T-helper 1 cell treated with Interleukin-12 subunit alpha and Interleukin-12 subunit beta and Interleukin-4 antibody, amounts not matched to agents 30 μg/mL and 1 μg/mL, for 36 hours (primary cell): ENCODE measurements around the gene ICAM5.
A peak's percentile ranks its signal among the peaks of the same experiment; 100 is the strongest.
"Not testable (repeated sequence)": the region's sequence is repeated elsewhere in the genome, so short reads cannot be mapped to it uniquely, and the experiment has no call there.

Source experiments
- H3K27ac Mint-ChIP-seq: one replicate; pipeline ENCODE4 v1.8.0; 2021; ENCODE audit warnings: mild to moderate bottlenecking, mixed read lengths
- H3K27me3 Mint-ChIP-seq: one replicate; pipeline ENCODE4 v1.8.0; 2021; ENCODE audit warnings: low read depth, mixed read lengths
- H3K36me3 Mint-ChIP-seq: one replicate; pipeline ENCODE4 v1.8.0; 2021; ENCODE audit warnings: low read depth, mixed read lengths
- H3K4me1 Mint-ChIP-seq: one replicate; pipeline ENCODE4 v1.8.0; 2021; ENCODE audit warnings: low read depth, mixed read lengths
- H3K4me3 Mint-ChIP-seq: one replicate; pipeline ENCODE4 v1.8.0; 2021; ENCODE audit warnings: mild to moderate bottlenecking, moderate library complexity, mixed read lengths
- H3K9me3 Mint-ChIP-seq: one replicate; pipeline ENCODE4 v1.8.0; 2021; ENCODE audit warnings: mixed read lengths

ICAM5 gene, protein sequence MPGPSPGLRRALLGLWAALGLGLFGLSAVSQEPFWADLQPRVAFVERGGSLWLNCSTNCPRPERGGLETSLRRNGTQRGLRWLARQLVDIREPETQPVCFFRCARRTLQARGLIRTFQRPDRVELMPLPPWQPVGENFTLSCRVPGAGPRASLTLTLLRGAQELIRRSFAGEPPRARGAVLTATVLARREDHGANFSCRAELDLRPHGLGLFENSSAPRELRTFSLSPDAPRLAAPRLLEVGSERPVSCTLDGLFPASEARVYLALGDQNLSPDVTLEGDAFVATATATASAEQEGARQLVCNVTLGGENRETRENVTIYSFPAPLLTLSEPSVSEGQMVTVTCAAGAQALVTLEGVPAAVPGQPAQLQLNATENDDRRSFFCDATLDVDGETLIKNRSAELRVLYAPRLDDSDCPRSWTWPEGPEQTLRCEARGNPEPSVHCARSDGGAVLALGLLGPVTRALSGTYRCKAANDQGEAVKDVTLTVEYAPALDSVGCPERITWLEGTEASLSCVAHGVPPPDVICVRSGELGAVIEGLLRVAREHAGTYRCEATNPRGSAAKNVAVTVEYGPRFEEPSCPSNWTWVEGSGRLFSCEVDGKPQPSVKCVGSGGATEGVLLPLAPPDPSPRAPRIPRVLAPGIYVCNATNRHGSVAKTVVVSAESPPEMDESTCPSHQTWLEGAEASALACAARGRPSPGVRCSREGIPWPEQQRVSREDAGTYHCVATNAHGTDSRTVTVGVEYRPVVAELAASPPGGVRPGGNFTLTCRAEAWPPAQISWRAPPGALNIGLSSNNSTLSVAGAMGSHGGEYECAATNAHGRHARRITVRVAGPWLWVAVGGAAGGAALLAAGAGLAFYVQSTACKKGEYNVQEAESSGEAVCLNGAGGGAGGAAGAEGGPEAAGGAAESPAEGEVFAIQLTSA

GRCh38 chr19:10289836-10290356, at the start of gene ICAM5:
Gene ICAM5 (plus strand): TSS chr19:10289952. CDS start chr19:10290044, 92 bp downstream.
- peaks cover 71% of the 10 kb centered on the region for H3K27me3 Mint-ChIP-seq
- H3K4me3 Mint-ChIP-seq, result peak within 1 kb of the TSS; percentile 81
- peak within 1 kb of the TSS; percentile 84 for H3K27ac Mint-ChIP-seq
- peaks cover 16% of the 10 kb centered on the region for H3K36me3 Mint-ChIP-seq
- no peaks in the 10 kb centered on the region for H3K9me3 Mint-ChIP-seq
- peaks cover 54% of the 10 kb centered on the region for H3K4me1 Mint-ChIP-seq

DNA sequence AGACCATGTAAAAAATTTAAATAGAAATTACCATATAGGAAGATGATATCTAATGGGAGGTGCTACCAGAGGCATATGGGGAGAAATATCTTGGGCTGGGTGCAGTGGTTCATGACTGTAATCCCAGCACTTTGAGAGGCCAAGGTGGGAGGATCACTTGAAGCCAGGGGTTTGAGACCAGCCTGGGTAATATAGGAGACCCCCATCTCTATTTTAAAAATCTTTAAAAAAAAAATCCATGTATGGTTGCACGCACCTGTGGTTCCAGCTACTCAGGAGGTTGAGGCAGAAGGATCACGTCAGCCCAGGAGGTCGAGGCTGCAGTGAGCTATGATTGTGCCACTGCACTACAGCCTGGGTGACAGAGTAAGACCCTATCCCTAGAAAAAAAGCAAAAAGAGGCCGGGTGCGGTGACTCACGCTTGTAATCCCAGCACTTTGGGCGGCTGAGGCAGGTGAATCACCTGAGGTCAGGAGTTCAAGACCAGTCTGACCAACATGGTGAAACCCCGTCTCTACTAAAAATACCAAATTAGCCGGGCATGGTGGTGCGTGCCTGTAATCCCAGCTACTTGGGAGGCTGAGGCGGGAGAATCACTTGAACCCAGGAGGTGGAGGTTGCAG, 47.8 kb upstream of the ICAM5 start:
- not testable (repeated sequence) for H3K27me3 Mint-ChIP-seq, H3K4me3 Mint-ChIP-seq, H3K9me3 Mint-ChIP-seq, H3K36me3 Mint-ChIP-seq, H3K4me1 Mint-ChIP-seq, H3K27ac Mint-ChIP-seq

DNA sequence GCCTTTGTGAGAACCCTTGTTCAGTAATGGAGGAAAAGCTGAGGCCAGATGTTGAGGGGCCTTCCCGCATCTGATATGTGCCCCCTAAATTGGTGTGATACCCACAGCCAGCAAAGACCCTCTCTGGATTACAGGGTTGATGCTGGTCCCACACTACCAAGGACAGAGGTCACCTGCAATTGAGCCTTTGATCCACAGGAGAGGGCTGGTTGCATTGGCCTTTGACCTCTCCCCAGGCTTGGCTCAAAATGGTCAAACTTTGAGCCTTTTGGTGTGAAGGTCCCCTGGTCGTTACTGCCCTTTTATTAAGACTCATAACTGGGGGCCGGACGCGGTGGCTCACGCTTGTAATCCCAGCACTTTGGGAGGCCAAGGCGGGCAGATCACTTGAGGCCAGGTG, 46.1 kb upstream of the ICAM5 start:
- Mint-ChIP-seq H3K27ac (no peak overlapping the region), H3K36me3 (no peaks in the 10 kb centered on the region), H3K27me3 (no peaks in the 10 kb centered on the region), H3K4me3 (no peak overlapping the region), H3K4me1 (no peaks in the 10 kb centered on the region), H3K9me3 (no peaks in the 10 kb centered on the region)

- no peak overlapping the region for H3K4me3 Mint-ChIP-seq
- H3K27me3 Mint-ChIP-seq, result no peaks in the 10 kb centered on the region
- H3K36me3 Mint-ChIP-seq, result no peaks in the 10 kb centered on the region
- H3K27ac Mint-ChIP-seq, result no peak overlapping the region
- H3K9me3 Mint-ChIP-seq, result no peaks in the 10 kb centered on the region
- peaks cover 3% of the 10 kb centered on the region for H3K4me1 Mint-ChIP-seq
These were observed 44.4 kb upstream of the ICAM5 start for GRCh38 chr19:10245189-10245939.

GRCh38 chr19:10246511-10246910, 43.2 kb upstream of the ICAM5 start:
- Mint-ChIP-seq H3K36me3 (no peaks in the 10 kb centered on the region), H3K27me3 (no peaks in the 10 kb centered on the region), H3K4me1 (peaks cover 5% of the 10 kb centered on the region), H3K27ac (no peak overlapping the region), H3K4me3 (no peak overlapping the region), H3K9me3 (no peaks in the 10 kb centered on the region)

GRCh38 chr19:10251792-10252694, 37.7 kb upstream of the ICAM5 start, which contains the start of gene MRPL4:
Gene MRPL4 (plus strand): TSS chr19:10252214. CDS start chr19:10252254, 40 bp downstream.
- Mint-ChIP-seq H3K36me3 (peaks cover 17% of the 10 kb centered on the region), H3K27ac (peak within 1 kb of the TSS; percentile 98), H3K4me1 (peaks cover 14% of the 10 kb centered on the region), H3K9me3 (no peaks in the 10 kb centered on the region), H3K27me3 (no peaks in the 10 kb centered on the region), H3K4me3 (peak within 1 kb of the TSS; percentile 98)

DNA sequence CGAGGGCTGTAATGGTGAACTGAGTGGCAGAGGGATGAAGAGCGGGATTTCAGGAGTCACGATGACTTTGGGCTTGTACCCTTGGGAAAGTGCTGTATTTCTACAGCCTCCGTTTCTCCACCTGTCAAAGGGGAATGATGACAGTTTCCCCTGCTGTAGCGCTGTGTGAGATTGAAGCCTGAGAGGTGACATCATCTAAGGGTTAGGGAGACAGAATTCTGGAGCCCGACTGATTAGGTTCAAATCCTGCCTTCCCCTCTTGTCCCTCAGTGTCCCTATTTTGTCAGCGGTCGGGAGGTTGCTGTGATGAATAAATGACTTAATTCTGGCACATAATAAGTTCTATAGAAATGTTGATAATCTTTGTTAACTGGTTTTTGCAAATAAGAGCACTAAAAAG, 37.0 kb upstream of the ICAM5 start:
- Mint-ChIP-seq H3K27me3 (no peaks in the 10 kb centered on the region), H3K9me3 (no peaks in the 10 kb centered on the region), H3K36me3 (peaks cover 24% of the 10 kb centered on the region), H3K4me1 (peaks cover 14% of the 10 kb centered on the region), H3K27ac (peak overlapping the region; percentile 98), H3K4me3 (peak overlapping the region; percentile 98)

DNA sequence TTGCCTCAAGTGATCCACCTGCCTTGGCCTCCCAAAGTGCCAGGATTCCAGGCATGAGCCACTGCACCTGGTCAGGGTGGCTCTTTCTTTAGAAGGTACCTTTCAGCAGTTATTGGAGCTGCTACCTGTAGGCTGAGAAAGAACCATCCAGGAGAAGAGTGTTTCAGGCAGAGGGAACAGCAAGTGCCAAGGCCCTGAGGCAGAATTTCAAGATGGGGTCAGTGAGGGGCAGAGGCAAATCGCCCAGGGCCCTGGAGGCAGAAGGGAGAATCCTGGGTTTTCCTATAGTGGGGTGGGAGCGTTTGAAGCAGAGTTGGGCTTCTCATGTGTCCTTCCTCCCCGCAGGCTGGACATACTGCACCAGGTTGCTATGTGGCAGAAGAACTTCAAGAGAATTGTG, 35.5 kb upstream of the ICAM5 start:
- H3K27ac Mint-ChIP-seq, result no peak overlapping the region
- peaks cover 19% of the 10 kb centered on the region for H3K4me1 Mint-ChIP-seq

GRCh38 chr19:10255358-10255757, 34.4 kb upstream of the ICAM5 start:
- peaks cover 22% of the 10 kb centered on the region for H3K4me1 Mint-ChIP-seq
- no peaks in the 10 kb centered on the region for H3K27me3 Mint-ChIP-seq
- H3K4me3 Mint-ChIP-seq, result no peak overlapping the region
- H3K27ac Mint-ChIP-seq, result no peak overlapping the region
- H3K36me3 Mint-ChIP-seq, result peaks cover 28% of the 10 kb centered on the region
- no peaks in the 10 kb centered on the region for H3K9me3 Mint-ChIP-seq

More for the DNA sequence above, 35.5 kb upstream of the ICAM5 start:
- Mint-ChIP-seq H3K4me3 (peak overlapping the region; percentile 23), H3K36me3 (peaks cover 28% of the 10 kb centered on the region), H3K27me3 (no peaks in the 10 kb centered on the region), H3K9me3 (no peaks in the 10 kb centered on the region)

- Mint-ChIP-seq H3K9me3 (no peaks in the 10 kb centered on the region), H3K4me1 (peaks cover 24% of the 10 kb centered on the region), H3K27ac (no peak overlapping the region), H3K27me3 (no peaks in the 10 kb centered on the region), H3K36me3 (peaks cover 28% of the 10 kb centered on the region), H3K4me3 (no peak overlapping the region)
These were observed 33.2 kb upstream of the ICAM5 start for GRCh38 chr19:10256551-10256950.

- Mint-ChIP-seq H3K4me1 (peaks cover 26% of the 10 kb centered on the region), H3K27ac (no peak overlapping the region), H3K9me3 (no peaks in the 10 kb centered on the region), H3K36me3 (peaks cover 27% of the 10 kb centered on the region), H3K4me3 (no peak overlapping the region), H3K27me3 (no peaks in the 10 kb centered on the region)
These were observed 32.7 kb upstream of the ICAM5 start for GRCh38 chr19:10256970-10257615.

GRCh38 chr19:10258080-10258710, 31.6 kb upstream of the ICAM5 start:
- Mint-ChIP-seq H3K9me3 (no peaks in the 10 kb centered on the region), H3K4me3 (no peak overlapping the region), H3K27me3 (no peaks in the 10 kb centered on the region), H3K36me3 (peaks cover 27% of the 10 kb centered on the region), H3K4me1 (peaks cover 20% of the 10 kb centered on the region), H3K27ac (no peak overlapping the region)
